ENCODE measurements around the gene MRAP.
A peak's percentile ranks its signal among the peaks of the same experiment; 100 is the strongest.
"Not testable (repeated sequence)": the region's sequence is repeated elsewhere in the genome, so short reads cannot be mapped to it uniquely, and the experiment has no call there.

The MRAP gene

GRCh38 chr21:32298658-32299081 lies at the start of gene MRAP:
Gene MRAP, plus strand, starts transcription at chr21:32298855. Its CDS starts 117 bp downstream, at chr21:32298972.
- no peak for DNase-seq

DNA sequence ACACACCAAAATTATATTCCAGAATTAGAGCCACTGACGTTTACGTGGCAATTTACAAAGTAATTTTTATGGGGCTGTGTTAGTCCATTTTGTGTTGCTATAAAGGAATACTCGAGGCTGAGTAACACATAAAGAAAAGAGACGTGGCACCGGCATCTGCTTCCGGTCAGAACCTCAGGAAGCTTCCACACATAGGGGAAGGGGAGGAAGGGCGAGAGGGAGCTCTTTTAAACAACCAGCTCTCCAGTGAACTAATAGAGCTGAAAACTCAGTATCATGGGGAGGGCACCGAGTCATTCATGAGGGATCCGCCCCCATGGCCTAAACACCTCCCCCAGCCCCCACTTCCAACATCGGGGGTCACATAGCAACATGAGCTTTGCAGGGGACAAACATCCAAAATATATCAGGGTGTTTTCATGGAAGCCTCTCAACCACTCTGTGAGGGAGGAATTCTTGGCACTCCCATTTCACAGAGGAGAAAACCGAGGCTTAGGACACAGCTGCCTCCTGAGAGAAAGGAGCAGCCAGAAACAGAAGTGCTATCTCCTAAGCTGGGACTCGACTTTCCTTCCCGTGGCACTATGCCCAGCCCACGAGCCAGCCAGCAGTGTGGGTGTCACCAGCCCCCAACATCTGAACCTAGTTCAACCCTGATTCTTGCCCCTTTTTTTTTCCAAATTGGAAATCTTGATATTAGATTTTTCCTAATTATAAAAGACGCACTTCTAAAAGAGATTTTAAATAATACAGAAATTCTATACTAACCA lies 49.0 kb upstream of the MRAP start:
- DNase-seq, result no peak

- DNase-seq, result no peak
Measured at GRCh38 chr21:32252136-32252535, 46.5 kb upstream of the MRAP start.

DNA sequence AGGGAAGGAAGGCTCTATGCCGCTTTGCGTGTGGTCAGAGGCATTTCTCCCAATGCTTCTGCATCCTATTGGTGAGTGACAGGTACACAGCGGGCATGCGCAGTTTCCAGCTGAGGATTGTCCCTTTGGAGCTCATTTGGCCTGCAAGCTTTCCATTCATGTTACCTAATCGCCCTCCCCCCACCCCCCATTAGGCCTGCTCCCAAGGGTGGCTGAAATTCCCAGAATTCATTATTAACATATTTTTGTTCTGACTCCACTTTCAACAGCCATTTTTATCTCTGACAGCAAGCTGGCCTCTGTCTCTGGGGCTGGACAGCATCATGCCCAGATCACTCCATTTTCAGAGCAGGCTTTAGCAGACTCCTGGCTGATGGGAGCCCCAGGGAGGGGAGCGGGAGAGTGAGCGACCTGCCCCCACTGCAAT lies 45.4 kb upstream of the MRAP start:
- no peak for DNase-seq

DNA sequence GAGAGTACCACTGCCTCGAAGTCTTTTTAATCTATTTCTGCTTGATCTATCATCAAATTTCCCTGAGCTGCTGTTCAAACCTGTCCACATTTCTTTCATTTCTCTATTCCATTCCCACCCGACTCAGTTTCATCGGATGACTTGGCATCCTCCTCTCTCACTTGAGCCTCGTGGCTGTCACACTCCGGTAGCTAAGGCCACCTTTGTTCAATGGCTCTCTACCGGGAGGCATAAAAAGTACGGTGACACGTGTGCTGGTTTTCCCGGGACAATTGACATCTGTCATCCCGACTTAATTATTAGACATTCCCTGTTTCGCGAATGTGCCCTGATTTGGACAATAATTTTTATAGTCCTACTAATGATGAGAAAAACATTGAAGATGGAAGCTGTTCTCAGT lies 42.4 kb upstream of the MRAP start:
- DNase-seq, result no peak

- DNase-seq, result no peak
Measured at GRCh38 chr21:32256873-32257620, 41.6 kb upstream of the MRAP start.

GRCh38 chr21:32257962-32258785 lies 40.5 kb upstream of the MRAP start:
- peak; percentile 34 for DNase-seq

DNA sequence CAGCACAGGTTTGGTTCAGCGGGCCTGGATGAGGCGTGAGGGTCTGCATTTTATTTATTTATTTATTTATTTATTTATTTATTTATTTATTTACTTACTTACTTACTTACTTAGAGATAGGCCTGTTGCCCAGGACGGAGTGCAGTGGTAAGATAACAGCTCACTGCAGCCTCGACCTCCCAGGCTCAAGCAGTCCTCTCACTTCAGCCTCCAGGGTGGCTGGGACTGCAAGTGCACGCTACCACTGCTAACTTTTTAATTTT lies 39.9 kb upstream of the MRAP start:
- DNase-seq, result not testable (repeated sequence)

DNA sequence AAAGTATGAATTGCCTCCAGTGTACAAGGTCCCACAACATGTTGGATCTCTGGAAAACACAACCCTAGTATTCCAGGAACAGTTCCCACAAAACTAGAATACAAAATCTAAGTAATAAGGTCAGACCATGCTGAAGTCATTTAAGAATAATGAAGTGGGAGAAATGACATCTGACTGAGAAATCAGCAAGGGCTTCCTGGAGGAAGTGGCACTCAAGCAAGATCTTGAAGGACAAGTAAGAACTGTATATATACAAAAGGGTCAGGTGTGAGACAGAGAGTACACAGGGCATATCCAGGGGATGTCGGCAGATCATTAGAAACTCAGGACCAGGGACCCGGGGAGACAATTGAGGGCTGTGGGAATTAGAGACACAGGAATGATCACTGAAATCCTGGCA lies 38.5 kb upstream of the MRAP start:
- DNase-seq, result no peak

DNA sequence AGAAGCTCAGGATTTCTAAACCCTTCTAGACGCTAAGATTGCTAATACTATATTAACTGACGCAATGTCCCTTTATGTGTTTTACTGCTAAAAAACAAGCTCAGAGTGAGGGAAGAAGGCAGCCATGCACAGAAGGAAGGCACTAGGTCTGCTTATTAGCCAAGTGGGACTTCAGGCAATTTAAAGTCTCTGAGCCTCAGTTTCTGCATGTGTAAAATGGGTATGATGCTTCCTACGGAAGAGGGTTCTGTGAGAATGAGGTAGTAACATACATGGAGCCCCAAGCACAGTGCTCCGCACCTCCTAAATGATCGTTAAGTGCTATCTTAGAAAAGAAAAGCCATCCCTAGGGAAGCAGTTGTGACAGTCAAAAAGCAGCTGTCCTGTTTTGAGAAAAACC lies 36.7 kb upstream of the MRAP start:
- no peak for DNase-seq

- not testable (repeated sequence) for DNase-seq
Measured at GRCh38 chr21:32265321-32265720, 33.3 kb upstream of the MRAP start.

DNA sequence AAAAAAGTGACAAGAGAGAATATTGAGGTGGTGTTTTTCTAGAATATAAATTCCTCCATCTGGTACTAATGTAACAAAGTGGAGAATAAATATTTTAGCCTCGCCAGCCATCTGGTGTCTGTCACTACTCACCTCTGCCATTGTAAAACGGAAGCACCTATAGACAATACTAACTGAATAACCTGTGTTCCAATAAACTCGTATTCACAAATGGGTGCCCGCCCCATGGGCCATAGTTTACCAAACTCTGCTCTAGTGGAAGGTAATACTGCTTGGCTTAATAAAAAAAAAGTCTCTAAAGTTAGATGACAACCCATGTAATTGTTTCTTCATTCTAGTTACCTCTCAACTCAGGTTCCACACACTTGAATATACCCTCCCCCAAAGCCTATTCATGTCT lies 27.9 kb upstream of the MRAP start:
- DNase-seq, result no peak

GRCh38 chr21:32276671-32277070 lies 22.0 kb upstream of the MRAP start:
- DNase-seq, result no peak

DNA sequence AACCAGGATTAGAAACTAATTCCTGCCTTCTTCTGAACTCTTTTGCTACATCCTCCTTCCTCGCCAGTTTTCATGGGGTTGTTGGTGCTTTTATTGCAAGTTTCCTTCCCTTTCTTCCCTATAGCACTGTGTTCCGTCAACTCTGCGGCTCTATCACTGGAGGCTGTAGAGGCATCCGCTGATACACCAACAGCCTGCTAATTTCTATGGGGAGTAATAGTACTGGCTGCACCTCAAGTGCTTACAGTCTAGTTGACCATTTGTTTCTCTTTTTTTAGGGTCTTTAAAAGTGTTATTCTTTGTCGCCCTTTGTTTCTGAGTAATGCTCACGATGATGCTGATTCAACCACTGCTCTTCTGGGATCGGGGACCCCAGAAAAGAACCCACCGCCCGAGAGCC lies 20.6 kb upstream of the MRAP start:
- DNase-seq, result no peak

GRCh38 chr21:32278518-32279376 lies 19.9 kb upstream of the MRAP start, which contains the start of gene MIS18A:
Gene MIS18A, minus strand, starts transcription at chr21:32279049. Its CDS starts 35 bp downstream, at chr21:32279014.
- peak; percentile 56 for DNase-seq

- DNase-seq, result no peak
Measured at GRCh38 chr21:32279377-32279680, 19.3 kb upstream of the MRAP start.

DNA sequence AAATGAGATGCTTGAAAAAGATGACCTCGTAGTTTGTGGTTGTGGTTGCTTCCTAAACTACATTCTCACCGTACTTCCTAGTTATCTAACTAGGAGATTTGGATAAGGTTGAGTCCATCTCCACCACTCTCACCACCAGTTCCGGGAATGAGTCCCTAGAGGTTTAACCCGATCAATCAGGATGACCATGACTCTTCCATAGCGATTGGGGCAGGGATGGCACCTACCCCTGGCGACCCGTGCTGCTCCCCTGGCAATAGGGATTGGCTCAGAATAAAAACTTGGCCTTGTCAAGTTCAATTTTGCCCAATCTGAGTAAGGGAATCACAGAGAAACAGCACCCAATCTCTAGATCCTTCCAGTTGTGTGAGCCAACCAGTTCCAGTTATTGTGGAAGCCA lies 17.1 kb upstream of the MRAP start:
- DNase-seq, result no peak

GRCh38 chr21:32282992-32283391 lies 15.7 kb upstream of the MRAP start:
- no peak for DNase-seq

- no peak for DNase-seq
Measured at GRCh38 chr21:32285476-32285875, 13.2 kb upstream of the MRAP start.

DNA sequence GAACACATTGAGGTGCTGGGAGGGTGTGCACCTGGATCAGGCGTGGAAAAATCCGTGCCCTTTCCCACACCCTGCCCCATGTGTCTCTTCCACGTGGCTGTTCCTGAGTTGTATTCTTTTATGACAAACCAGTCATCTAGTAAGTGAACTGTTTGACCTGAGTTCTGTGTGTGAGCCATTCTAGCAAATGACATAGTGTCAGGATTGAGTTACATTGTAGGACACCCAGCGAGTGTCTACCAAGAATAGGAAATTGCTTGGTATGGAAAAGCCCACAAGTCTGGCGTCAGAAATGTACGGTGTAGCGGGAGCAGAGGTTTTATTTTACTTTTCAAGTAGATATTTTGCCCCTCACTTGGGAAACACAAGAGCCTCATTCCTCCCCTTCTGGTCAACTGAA lies 1.2 kb upstream of the MRAP start:
- no peak for DNase-seq

- DNase-seq, result no peak
Measured at GRCh38 chr21:32298148-32298559, 501 bp upstream of the MRAP start.

DNA sequence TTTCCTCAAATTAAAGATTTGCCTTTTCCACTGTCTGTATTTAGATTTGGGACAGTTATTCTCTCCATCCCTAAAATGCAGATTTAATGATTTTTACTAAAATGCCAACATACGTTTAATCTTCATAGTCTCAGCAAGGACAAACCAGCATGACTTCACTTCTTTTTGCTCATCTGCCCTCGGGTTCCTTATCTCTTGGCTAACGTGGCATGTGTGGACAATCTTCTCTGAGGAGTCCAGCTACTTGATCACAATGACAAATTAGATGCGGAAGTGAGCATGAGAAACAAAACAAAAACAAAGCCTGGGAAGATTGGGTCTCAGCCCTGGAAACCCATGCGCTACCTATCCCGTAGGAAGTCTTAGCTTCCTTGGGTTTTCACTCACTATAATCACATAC lies 1.0 kb downstream of the MRAP start:
- DNase-seq, result no peak

All from 8988T (cell line).